ENCODE results near the gene SLC35E1.
A peak's percentile ranks its signal among the peaks of the same experiment; 100 is the strongest.

The SLC35E1 gene

DNA sequence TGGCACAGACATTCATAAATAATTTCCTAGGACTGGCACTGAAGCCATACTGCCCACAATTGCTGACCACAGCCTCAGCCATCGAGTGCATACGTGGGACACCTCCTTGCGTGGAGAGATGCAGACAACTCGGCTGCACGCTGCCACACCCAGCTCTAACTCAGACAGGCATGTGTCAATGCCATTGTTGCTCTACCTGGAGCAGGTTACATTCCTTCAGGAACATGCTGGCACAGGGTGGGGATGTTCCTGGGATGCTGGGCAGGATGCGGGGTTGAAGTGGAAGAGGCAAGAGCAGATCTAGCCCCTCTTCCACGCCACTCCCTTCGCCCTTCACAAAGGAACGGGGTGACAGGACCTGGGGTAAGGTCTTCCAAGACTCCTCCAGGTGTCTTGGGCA is 24.2 kb upstream of the SLC35E1 start:
- DNase-seq, result no peak

- DNase-seq, result no peak
Observed at GRCh38 chr19:16595097-16595496, 22.9 kb upstream of the SLC35E1 start.

GRCh38 chr19:16594681-16595091 is 22.5 kb upstream of the SLC35E1 start:
- no peak for DNase-seq

DNA sequence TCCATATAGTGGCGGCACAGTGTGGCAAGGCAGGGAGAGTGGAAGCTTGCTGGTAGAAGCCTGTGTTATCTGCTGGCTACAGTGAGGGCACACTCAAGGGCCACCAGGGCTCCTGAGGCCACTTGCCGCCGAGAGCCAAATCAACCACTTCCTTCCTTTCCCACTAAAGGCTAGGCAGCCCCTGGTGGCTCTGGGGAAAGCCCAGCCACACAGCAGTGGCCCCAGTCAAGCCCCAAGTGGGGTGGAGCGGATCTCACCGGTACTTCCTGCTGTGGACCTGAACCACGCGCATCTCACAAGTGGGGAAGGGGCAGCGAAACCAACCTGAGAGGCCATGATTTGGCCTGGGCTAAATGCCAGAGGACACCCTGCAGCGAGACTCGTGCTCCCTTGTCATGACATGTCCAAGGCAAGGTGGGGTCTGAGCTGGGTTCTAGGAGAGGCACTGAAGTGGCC is 21.9 kb upstream of the SLC35E1 start:
- DNase-seq, result no peak

DNA sequence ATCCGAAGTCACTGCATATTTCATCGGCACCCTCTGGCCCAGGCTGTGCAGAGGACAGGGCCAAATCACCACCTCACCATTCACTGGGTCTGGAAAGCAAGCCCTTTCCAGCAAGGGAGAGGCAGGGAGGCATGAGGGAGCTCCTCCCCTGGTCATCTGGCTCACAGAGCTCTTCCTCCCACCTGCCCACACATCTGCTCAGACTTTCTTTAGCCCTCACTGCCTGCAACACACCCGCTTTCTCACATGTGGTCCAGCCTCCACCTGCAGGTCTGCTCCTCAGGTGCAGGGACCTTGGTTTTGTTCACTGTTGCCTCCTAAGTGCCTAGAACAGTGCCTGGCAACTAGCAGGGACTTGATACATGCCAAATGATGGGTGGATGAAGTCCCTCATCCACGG is 21.0 kb upstream of the SLC35E1 start:
- no peak for DNase-seq

DNA sequence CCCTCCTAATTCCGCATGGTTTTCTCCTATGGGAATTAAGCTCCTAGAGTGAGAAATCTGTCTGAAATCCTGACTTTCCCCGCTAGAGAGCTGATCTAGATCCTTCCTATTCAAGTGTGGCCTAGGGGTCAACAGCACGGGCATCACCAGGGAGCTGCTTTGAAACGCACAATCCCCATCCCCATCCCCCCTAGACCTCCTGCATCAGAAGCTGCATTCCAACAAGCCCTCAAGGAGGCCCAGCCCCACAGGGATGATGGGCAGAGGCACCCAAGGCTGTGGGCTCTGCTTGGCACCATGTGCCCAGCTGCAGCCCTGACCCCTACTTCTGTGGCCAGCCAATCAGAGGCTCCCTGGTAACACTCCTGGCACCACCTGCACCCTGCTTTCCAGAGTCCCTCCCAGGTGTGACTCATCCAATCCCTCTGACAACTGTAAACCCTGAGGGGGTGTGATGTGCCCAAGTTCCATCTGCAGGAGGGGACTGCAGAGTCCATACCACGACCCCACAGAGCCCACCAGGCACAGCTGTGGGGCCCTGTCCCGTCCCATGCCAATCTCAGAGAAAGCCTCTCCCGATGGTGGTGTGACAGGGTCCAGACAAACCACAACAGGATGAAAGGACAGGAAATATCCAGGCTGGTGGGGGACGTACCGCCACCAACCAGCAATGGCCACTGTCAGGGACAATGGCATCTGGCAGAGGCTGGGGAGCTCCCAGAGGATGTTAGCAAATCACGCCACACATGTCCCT is 19.8 kb upstream of the SLC35E1 start:
- DNase-seq, result no peak

DNA sequence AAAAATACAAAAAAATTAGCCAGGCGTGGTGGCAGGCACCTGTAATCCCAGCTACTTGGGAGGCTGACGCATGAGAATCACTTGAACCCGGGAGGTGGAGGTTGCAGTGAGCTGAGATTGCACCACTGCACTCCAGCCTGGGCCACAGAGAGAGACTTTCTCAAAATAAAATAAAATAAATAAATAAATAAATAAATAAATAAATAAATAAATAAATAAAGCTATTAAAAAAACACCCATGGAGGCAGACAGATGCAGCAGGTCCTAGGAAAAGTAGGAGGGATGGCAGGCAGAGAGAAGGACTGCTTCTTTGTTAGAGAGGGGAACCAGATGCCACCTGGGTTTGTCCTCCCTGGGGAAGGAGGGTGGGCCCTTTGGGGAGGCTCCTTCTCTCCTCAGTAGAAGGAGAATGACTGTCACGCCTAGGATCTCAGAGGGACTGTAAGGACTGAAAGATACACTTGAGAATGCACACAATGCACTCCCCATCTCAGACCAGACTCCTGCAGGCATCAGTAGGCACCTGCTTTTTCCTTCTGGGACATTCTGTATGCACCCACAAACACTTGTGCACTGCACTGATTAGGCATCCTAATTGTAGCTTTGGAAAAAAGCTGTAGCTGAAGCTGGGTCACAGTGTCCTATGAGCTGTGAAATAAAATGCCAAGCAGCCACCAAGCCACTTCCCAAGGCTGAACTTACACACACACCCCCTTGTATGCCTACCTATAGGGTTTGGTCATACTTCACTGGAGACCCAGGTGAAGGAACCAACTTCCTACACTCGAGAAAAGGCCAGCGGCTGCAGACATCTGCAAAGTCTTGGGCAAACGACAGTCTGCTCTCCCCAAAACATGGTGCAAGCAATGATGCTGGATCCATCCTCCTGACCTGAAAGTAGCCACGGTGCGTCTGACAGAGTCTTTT is 18.9 kb upstream of the SLC35E1 start:
- DNase-seq, result no peak

DNA sequence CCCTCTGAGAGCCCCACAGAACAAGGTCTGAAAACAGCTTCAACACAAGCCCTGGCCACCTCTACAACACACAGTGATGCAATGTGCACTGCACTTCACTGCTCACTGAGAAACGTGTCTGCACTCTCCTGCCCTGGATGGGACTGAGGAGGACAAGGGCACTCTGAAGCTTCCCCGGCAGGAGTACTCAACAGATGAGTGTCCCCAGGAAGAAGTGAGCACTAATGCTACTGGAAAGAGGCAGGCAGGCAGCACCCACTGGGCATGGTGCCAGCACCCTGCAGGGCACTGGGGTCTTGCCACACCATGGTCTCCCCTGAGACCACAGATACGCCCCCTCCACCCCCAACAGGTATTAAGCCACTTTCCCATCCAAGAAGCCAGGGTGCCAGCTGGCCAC is 17.7 kb upstream of the SLC35E1 start:
- no peak for DNase-seq

DNA sequence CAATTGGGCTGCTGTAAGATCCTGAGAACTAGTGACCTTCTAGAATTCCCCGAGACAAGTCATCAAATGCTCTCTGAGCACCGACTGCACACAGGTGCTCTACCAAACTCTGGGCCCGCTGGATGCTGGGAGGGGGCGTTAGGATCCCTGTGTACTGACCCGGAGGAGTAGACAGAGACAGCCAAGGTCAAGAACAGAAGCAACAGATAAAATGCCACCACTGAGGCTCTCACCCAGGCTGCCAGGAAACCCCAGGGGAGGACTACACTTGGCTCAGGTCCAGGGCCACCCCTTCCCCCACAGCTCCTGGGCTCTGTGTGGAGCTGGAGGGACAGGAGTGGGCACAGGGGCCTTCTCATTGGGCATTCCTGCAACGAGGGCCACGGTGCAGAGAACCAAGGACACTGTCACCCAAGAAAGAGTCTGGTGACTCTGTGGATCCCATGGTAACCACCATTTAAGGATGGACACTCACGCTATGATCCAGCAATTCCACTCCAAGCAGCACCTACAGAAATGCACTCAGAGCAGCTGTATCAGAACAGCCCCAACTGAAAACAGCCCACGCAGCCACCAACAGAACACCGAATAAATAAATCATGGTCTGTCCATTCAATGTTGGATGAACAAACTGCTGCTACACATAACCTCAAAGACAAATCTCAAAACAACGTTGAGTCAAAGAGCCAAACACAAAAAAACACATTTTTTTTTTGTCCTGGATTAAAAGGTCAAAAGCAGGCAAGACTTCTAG is 16.8 kb upstream of the SLC35E1 start:
- DNase-seq, result no peak

GRCh38 chr19:16587833-16588823 is 15.9 kb upstream of the SLC35E1 start:
- DNase-seq, result peak; percentile 27 to 45

DNA sequence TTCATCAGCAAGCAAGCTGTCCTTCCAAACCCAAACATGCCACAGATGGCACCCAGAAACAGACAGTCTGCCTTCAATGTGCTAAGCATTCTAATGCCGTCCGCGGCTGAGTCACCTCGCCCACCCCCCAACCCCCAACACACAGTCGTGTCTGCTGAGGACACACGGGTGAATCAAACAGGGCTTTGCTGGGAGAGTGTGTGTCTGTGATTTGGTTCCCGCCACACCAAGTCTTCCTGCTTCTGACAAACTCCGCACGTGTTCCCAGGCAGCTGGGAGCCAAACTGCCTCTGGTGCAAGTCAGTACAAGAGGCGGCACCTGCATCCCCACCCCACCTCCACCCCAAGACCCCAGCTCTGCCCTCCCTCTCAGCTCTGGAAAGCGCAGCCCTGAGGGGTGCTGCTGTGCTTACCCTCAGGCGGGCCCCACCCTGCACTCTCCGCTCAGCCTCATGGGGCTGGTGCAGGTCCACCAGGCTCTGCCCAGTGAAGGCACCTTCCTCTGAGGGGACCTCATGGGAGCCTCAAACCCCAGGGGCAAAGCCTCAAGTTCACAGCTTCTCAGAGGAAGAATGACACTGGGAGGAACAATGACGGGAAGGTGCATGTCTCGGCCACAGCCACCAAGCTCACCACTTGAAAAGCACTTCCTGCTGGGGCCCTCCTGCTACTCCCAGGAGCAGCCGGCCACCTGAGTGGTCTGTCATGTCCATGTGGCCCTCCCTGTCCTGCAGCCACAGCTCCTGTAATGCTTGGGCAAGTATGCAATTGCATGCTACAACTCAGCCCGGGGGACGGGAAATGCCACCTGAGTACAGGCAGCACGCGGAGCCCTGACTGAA is 15.0 kb upstream of the SLC35E1 start:
- no peak for DNase-seq

DNA sequence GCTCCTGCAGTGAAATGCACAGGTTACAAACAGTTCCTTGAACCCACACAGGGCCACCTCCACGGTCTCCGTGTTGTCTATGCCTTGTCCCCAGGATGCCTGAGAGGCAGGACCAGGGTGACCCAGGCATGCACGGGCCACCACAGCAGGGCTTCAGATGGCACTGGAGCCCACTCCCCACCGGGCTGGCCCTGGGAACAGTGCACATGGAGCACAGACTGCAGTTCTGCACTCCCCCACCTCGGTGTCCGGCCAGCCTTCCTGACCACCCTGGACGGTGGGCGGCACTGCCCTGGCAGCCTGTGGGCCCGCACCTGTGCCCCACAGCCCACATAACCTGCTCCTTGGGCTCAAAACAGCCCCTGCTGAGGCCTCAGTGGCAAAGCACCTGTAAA is 14.3 kb upstream of the SLC35E1 start:
- DNase-seq, result no peak

DNA sequence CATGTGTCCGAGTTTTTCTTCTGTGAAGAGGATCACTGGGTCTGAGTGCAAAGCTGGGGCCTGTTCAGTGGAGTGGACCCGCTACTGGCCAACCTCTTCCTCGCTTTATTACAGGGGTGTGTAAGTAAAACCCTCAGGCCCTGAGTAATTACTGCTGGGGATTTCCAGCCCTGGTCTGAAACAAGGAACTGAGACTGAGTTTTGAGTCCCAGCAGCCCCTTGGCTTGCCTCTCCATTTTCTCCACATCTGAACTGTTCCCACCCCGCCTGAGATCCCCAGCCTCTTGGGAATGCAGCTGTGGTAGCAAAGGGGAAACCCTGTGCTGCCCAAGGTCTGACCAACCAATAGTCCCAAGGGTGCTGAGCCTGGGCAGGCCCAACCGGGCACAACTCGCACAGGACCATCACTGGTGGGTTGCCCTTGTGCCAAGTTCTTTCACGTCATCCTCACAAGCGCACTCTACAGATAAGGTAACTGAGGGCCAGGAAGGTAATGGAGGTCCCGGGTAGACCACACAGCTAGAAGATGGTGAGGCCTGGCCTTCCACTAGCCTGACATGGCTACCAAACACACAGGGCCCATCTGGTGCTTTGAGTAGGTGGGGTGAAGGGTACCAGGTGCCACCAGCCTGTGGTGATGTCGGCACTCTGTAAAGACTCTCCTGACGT is 13.7 kb upstream of the SLC35E1 start:
- no peak for DNase-seq

- no peak for DNase-seq
Observed at GRCh38 chr19:16585094-16585801, 13.0 kb upstream of the SLC35E1 start.

DNA sequence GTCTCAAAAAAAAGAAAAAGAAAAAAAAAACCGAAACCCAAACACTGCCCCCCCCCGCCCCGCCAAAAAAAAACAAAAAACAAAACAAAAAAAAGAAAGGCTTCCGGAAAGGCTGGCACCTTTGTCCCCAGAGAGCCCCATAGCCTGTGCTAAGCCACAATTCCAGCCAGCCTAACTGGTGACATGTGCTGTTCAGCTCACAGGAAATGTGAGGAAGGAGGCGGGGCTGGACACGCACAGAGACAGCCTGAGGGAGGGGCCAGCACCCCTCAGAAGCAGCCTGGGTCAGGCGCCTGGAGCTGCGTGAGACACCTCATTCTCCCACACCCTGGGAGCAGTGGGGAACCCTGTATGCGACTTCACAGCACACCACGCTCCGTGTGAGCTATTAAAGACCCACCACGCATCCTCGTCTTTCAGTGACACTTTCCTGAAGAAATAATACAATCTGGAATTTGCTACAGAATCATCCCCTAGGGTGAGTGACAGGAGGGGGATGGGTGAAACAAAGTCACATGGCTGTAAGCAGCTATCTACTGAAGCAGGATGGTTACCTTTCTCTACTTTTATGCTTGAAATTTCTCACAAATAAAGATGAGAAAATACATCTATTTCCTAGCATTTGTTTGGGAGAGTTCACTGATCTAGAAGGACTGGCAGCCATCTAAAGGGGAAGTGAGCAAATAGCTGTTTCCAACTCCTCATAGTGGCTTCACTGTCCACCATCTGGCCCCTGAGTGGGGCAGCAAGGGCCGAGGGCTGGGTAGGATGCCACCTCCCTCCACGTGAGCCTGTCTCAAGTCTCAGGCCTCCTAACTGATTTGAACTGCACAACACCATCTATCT is 12.3 kb upstream of the SLC35E1 start:
- peak; percentile 9 to 61 for DNase-seq

- no peak for DNase-seq
Observed at GRCh38 chr19:16582486-16583261, 10.5 kb upstream of the SLC35E1 start.

DNA sequence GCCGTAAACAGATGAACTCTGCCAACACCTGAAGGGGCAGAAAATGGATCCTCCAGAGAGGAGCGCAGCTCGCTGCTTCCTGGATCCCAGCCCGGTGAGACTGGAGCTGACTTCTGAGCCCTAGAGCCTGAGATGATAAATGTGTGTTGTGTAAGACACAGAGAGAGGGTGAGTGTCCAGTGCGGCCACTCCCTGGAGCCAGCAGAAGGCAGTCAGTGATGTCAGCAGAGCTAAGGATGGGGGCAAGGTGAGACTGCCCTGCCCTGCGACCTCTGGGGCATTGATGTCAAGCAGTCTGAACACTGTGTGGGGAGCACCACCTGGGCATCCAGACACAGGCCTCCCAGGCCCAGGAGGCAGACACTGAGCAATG is 9.7 kb upstream of the SLC35E1 start:
- no peak for DNase-seq
